H9 (cell line): ENCODE results near the gene KRTAP5-6. TPM values are rescaled to one million over a fixed set of nuclear protein-coding genes. Genes with fewer than 3 reads are reported as not detected.

Source experiments
- DNase-seq: peaks from one replicate; pipeline ENCODE4 v3.0.0-alpha.2; 2017
- H2AFZ ChIP-seq: one replicate; pipeline ENCODE4 v1.6.1; 2013; ENCODE audit warnings: mild to moderate bottlenecking, low read length, control low read depth, moderate library complexity
- H2AK5ac ChIP-seq: 2 replicates; pipeline ENCODE4 v1.6.1; 2013; ENCODE audit warnings: low read length, control low read depth, mixed read lengths; ENCODE audit not compliant: insufficient read length
- H2BK120ac ChIP-seq: one replicate; pipeline ENCODE4 v1.6.1; 2013; ENCODE audit warnings: low read depth, mild to moderate bottlenecking, low read length, control low read depth, inconsistent platforms; ENCODE audit not compliant: poor library complexity, severe bottlenecking
- H2BK12ac ChIP-seq: 2 replicates; pipeline ENCODE4 v1.6.1; 2013; ENCODE audit warnings: low read length, control low read depth, mixed read lengths, low read depth; ENCODE audit not compliant: insufficient read length
- H2BK15ac ChIP-seq: 2 replicates; pipeline ENCODE4 v1.6.1; 2013; ENCODE audit warnings: low read depth, low read length, control low read depth
- H2BK20ac ChIP-seq: one replicate; pipeline ENCODE4 v1.6.1; 2013; ENCODE audit warnings: low read depth, mild to moderate bottlenecking, low read length, control low read depth, inconsistent platforms; ENCODE audit not compliant: poor library complexity, severe bottlenecking
- H2BK5ac ChIP-seq: 2 replicates; pipeline ENCODE4 v1.6.1; 2013; ENCODE audit warnings: low read length, control low read depth, mixed read lengths; ENCODE audit not compliant: insufficient read length
- H3K14ac ChIP-seq: 2 replicates; pipeline ENCODE4 v1.6.1; 2013; ENCODE audit warnings: low read length, control low read depth; ENCODE audit not compliant: insufficient read depth
- H3K18ac ChIP-seq: 2 replicates; pipeline ENCODE4 v1.6.1; 2013; ENCODE audit warnings: low read depth, mild to moderate bottlenecking, mixed read lengths, low read length, control low read depth; ENCODE audit not compliant: insufficient read length
- H3K23ac ChIP-seq: 2 replicates; pipeline ENCODE4 v1.6.1; 2013; ENCODE audit warnings: low read length, control low read depth, mixed read lengths, low read depth; ENCODE audit not compliant: insufficient read length
- H3K23me2 ChIP-seq: 2 replicates; pipeline ENCODE4 v1.6.1; 2013; ENCODE audit warnings: low read depth, mild to moderate bottlenecking, mixed read lengths, low read length, control low read depth; ENCODE audit not compliant: insufficient read length, poor library complexity, severe bottlenecking
- H3K27ac ChIP-seq: 2 replicates; pipeline ENCODE4 v1.5.1; 2013; ENCODE audit warnings: low read length, control low read depth, mixed read lengths, low read depth; ENCODE audit not compliant: insufficient read length
- H3K27me3 ChIP-seq: 2 replicates; pipeline ENCODE4 v1.6.1; 2013; ENCODE audit warnings: low read length, control low read depth, inconsistent platforms; ENCODE audit not compliant: insufficient read depth
- H3K4ac ChIP-seq: 2 replicates; pipeline ENCODE4 v1.6.1; 2013; ENCODE audit warnings: low read depth, mild to moderate bottlenecking, control low read depth, inconsistent platforms, low read length, moderate library complexity
- H3K4me1 ChIP-seq: 2 replicates; pipeline ENCODE4 v1.6.1; 2013; ENCODE audit warnings: low read length, control low read depth, inconsistent platforms; ENCODE audit not compliant: insufficient read depth
- H3K4me2 ChIP-seq: 2 replicates; pipeline ENCODE4 v1.6.1; 2013; ENCODE audit warnings: low read length, control low read depth, mixed read lengths; ENCODE audit not compliant: insufficient read length, insufficient read depth
- H3K56ac ChIP-seq: 2 replicates; pipeline ENCODE4 v1.6.1; 2013; ENCODE audit warnings: low read depth, mild to moderate bottlenecking, mixed read lengths, low read length, control low read depth; ENCODE audit not compliant: insufficient read length
- H3K79me1 ChIP-seq: 2 replicates; pipeline ENCODE4 v1.6.1; 2013; ENCODE audit warnings: low read depth, mild to moderate bottlenecking, moderate library complexity, low read length, control low read depth, inconsistent platforms; ENCODE audit not compliant: insufficient read depth, poor library complexity, severe bottlenecking
- H3K79me2 ChIP-seq: 2 replicates; pipeline ENCODE4 v1.6.1; 2013; ENCODE audit warnings: low read length, control low read depth, inconsistent platforms; ENCODE audit not compliant: insufficient read depth
- H3K9ac ChIP-seq: 2 replicates; pipeline ENCODE4 v1.6.1; 2013; ENCODE audit warnings: low read length, control low read depth, mixed read lengths; ENCODE audit not compliant: insufficient read length; ENCODE audit errors: extremely low read depth
- H3K9me3 ChIP-seq: one replicate; pipeline ENCODE4 v1.6.1; 2013; ENCODE audit warnings: low read depth, low read length, inconsistent platforms; ENCODE audit not compliant: control insufficient read depth
- H3T11ph ChIP-seq: one replicate; pipeline ENCODE4 v1.6.1; 2013; ENCODE audit warnings: mild to moderate bottlenecking, low read length, control low read depth, inconsistent platforms
- H4K20me1 ChIP-seq: one replicate; pipeline ENCODE4 v1.6.1; 2013; ENCODE audit not compliant: control insufficient read depth, insufficient read length, insufficient read depth
- H4K5ac ChIP-seq: 2 replicates; pipeline ENCODE4 v1.6.1; 2013; ENCODE audit warnings: low read depth, mild to moderate bottlenecking, mixed read lengths, low read length, control low read depth; ENCODE audit not compliant: insufficient read length
- H4K8ac ChIP-seq: replicated peaks from 2 replicates; pipeline ENCODE4 v1.6.1; 2013; ENCODE audit warnings: low read length, control low read depth, mixed read lengths, low read depth; ENCODE audit not compliant: insufficient read length
- H4K91ac ChIP-seq: 2 replicates; pipeline ENCODE4 v1.6.1; 2013; ENCODE audit warnings: low read depth, mild to moderate bottlenecking, moderate library complexity, mixed read lengths, low read length, control low read depth; ENCODE audit not compliant: insufficient read length
- H3K27ac Mint-ChIP-seq, 3 experiments: 2 replicates in 2 of 3; 3 replicates in 1 of 3; pipeline ENCODE4 v1.8.0; 2020 to 2021; ENCODE audit warnings: mixed read lengths in 3 of 3, mild to moderate bottlenecking in 1 of 3, moderate library complexity in 1 of 3
- H3K27me3 Mint-ChIP-seq: 2 replicates; pipeline ENCODE4 v1.8.0; 2021; ENCODE audit warnings: low read depth, mild to moderate bottlenecking, moderate library complexity, mixed read lengths
- H3K36me3 Mint-ChIP-seq, 3 experiments: 2 replicates in 2 of 3; 3 replicates in 1 of 3; pipeline ENCODE4 v1.8.0; 2020 to 2021; ENCODE audit warnings: low read depth in 3 of 3, mixed read lengths in 3 of 3; ENCODE audit not compliant: insufficient read depth in 1 of 3
- H3K4me1 Mint-ChIP-seq, 2 experiments: 2 replicates each; pipeline ENCODE4 v1.8.0; 2020; ENCODE audit warnings: mixed read lengths in 2 of 2
- H3K4me3 Mint-ChIP-seq, 2 experiments: 2 replicates in 1 of 2; 3 replicates in 1 of 2; pipeline ENCODE4 v1.8.0; 2020 to 2021; ENCODE audit warnings: mild to moderate bottlenecking in 2 of 2, mixed read lengths in 2 of 2, moderate library complexity in 1 of 2
- H3K9me3 Mint-ChIP-seq, 2 experiments: 2 replicates in 1 of 2; 3 replicates in 1 of 2; pipeline ENCODE4 v1.8.0; 2020; ENCODE audit warnings: mild to moderate bottlenecking in 2 of 2, mixed read lengths in 2 of 2, moderate library complexity in 1 of 2
- WGBS: extraction: QIAGEN DNeasy Blood & Tissue Kit; methylation state at CpG from one replicate; pipeline ENCODE4 v1.1.7; 2013; ENCODE audit warnings: missing lambda C conversion rate, low lambda C conversion rate, mixed read lengths; ENCODE audit not compliant: insufficient read length; ENCODE audit errors: extremely low coverage; 5-methylcytosine and 5-hydroxymethylcytosine counted together
- total RNA-seq: library from RNA; stranded (reverse); gene quantifications from 2 replicates; pipeline ENCODE4 v1.2.1, GENCODE V29; 2021
- TF ChIP-seq, protein P1 (sequence below): fragments of 200-600 bp; sonication (generic); conservative IDR thresholded peaks from 3 replicates; pipeline ENCODE4 v1.8.0; 2021; ENCODE audit warnings: antibody characterized with exemption, mild to moderate bottlenecking

Gene KRTAP5-6
- total RNA-seq, 1 experiment from 2014 or later, result not detected

GRCh38 chr11:1718326-1718725 lies 21.3 kb downstream of the KRTAP5-6 start:
- no peak overlapping the region for H3K27ac Mint-ChIP-seq

More at GRCh38 chr11:1718326-1718725, 21.3 kb downstream of the KRTAP5-6 start:
- Histone ChIP-seq H2AK5ac (no peak overlapping the region), H2BK12ac (no peak overlapping the region), H2BK15ac (no peak overlapping the region), H4K91ac (no peak overlapping the region), H4K20me1 (no peaks in the 10 kb centered on the region), H2BK120ac (no peak overlapping the region), H3K56ac (no peak overlapping the region), H2AFZ (no peak overlapping the region), H3K9ac (no peak overlapping the region), H3K23ac (no peak overlapping the region), H3K79me2 (no peaks in the 10 kb centered on the region), H3K4me2 (no peak overlapping the region), H3K14ac (no peak overlapping the region), H3K27me3 (no peaks in the 10 kb centered on the region; the same call in 1 of the 2 replicates), H3K4me1 (no peaks in the 10 kb centered on the region), H3K27ac (no peak overlapping the region), H3K23me2 (no peaks in the 10 kb centered on the region), H3K18ac (no peak overlapping the region), H3K4ac (no peak overlapping the region), H4K5ac (no peak overlapping the region), H4K8ac (no peak overlapping the region), H2BK5ac (no peak overlapping the region), H2BK20ac (no peak overlapping the region), H3T11ph (no peak overlapping the region), H3K79me1 (no peaks in the 10 kb centered on the region), H3K9me3 (no peaks in the 10 kb centered on the region)
- TF ChIP-seq, protein P1, sequence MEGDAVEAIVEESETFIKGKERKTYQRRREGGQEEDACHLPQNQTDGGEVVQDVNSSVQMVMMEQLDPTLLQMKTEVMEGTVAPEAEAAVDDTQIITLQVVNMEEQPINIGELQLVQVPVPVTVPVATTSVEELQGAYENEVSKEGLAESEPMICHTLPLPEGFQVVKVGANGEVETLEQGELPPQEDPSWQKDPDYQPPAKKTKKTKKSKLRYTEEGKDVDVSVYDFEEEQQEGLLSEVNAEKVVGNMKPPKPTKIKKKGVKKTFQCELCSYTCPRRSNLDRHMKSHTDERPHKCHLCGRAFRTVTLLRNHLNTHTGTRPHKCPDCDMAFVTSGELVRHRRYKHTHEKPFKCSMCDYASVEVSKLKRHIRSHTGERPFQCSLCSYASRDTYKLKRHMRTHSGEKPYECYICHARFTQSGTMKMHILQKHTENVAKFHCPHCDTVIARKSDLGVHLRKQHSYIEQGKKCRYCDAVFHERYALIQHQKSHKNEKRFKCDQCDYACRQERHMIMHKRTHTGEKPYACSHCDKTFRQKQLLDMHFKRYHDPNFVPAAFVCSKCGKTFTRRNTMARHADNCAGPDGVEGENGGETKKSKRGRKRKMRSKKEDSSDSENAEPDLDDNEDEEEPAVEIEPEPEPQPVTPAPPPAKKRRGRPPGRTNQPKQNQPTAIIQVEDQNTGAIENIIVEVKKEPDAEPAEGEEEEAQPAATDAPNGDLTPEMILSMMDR, result no peak
- H3K4me3 Mint-ChIP-seq, result no peak overlapping the region
- DNase-seq, result no peak
- H3K9me3 Mint-ChIP-seq, result peaks cover 3 to 5% of the 10 kb centered on the region in 2 experiments; a peak in 2 of 5 replicates
- no peaks in the 10 kb centered on the region for H3K36me3 Mint-ChIP-seq
- WGBS, result no CpG with 5 or more reads among the region's 15 CpGs
- peaks cover 32% of the 10 kb centered on the region for H3K27me3 Mint-ChIP-seq
- H3K4me1 Mint-ChIP-seq, result no peaks in the 10 kb centered on the region
